Head of caudate nucleus (tissue), 42 donors: ENCODE results near the gene THG1L.
"Not testable (repeated sequence)": the region's sequence is repeated elsewhere in the genome, so short reads cannot be mapped to it uniquely, and the experiment has no call there.

Source experiments
- DNase-seq, 42 donors: peaks; one replicate each; pipeline versions ENCODE4 v3.0.0 to v3.0.0-alpha.2; 2020 to 2021; ENCODE audit warnings: mixed read lengths in 7 of 42
- intact Hi-C: fragments of 100-400 bp; cut with DNase I; formaldehyde crosslinking; loops from one replicate; pipeline ENCODE4 v1.15.0; 2022

Gene THG1L

GRCh38 chr5:157721159-157721558 lies 10.1 kb upstream of the THG1L start:
- DNase-seq, result no peak
- intact Hi-C loops, result no loop called here

- intact Hi-C loops, result not testable (repeated sequence)
These were observed 8.3 kb upstream of the THG1L start for GRCh38 chr5:157722895-157723294.

DNA sequence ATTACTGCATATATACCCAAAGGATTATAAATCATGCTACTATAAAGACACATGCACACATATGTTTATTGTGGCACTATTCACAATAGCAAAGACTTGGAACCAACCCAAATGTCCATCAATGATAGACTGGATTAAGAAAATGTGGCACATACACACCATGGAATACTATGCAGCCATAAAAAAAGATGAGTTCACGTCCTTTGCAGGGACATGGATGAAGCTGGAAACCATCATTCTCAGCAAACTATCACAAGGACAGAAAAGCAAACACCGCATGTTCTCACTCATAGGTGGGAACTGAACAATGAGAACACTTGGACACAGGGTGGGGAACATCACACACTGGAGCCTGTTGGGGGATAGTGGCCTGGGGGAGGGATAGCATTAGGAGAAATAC lies 4.6 kb upstream of the THG1L start:
- DNase-seq, intact Hi-C loops: not testable (repeated sequence)

More at GRCh38 chr5:157722895-157723294, 8.3 kb upstream of the THG1L start:
- DNase-seq, result not testable (repeated sequence)

DNA sequence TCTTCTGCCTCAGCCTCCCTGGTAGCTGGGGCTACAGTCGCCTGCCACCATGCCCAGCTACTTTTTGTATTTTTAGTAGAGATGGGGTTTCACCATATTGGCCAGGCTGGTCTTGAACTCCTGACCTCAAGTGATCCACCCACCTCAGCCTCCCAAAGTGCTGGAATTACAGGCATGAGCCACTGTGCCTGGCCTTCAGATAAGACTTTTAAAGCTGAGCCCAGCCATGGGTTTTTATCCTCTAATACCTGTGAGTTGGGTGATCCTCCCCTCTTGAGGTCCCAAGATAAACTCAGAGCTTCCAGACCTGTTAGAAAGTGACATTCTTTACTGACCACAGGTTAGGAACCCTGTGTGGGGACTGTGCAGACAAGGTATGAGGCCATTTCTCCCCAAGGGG lies 3.4 kb upstream of the THG1L start:
- intact Hi-C loops, DNase-seq: not testable (repeated sequence)

GRCh38 chr5:157729858-157730257 lies 1.4 kb upstream of the THG1L start:
- DNase-seq, result no peak

GRCh38 chr5:157730900-157731271 lies 334 bp upstream of the THG1L start:
- no peak for DNase-seq
- intact Hi-C loops, result no loop called here

More at GRCh38 chr5:157729858-157730257, 1.4 kb upstream of the THG1L start:
- intact Hi-C loops, result no loop called here

GRCh38 chr5:157732130-157732514 lies 902 bp downstream of the THG1L start:
- DNase-seq, result no peak
- intact Hi-C loops, result no loop called here

DNA sequence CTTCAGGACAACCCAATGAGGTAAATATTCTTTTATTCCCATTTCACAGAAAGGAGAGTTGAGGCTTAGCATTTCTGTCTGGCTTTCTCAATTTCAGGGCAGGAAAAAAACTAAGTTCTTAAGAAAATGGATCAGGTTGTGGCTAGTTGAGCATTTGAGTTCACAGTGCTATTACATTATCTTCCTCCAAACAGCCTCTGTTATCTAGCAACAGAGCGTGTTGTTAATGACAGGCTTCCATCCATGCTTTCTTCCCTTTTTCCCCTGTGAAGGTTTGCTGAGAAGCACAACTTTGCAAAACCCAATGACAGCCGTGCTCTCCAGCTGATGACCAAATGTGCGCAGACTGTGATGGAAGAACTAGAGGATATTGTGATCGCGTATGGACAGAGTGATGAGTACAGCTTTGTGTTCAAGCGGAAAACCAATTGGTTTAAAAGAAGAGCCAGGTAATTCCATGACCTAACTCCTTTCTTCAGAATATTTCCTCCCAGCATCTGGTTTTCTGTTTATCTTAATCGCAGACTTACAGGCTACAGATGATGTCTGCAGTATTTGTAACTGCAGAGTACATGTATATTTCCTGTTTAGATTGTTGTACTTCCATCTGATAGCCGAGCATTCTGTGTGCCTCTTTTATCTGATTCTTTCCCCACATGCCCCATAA lies 1.5 kb downstream of the THG1L start:
- intact Hi-C loops, result no loop called here
- DNase-seq, result no peak

DNA sequence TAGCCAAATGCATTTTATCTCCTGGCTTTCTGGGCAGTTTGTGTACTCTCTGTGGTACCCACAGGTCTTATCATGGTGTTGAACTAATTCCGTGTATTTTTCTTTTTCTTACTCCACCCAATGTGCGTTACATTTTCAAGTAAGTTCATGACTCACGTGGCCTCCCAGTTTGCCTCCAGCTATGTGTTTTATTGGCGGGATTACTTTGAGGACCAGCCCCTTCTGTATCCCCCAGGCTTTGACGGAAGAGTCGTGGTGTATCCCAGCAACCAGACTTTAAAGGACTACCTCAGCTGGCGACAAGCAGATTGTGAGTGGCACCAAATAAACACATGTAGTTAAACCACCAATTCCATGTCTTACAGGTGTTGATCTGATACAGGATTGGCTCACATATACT lies 3.2 kb downstream of the THG1L start:
- intact Hi-C loops, result no loop called here
- no peak for DNase-seq

DNA sequence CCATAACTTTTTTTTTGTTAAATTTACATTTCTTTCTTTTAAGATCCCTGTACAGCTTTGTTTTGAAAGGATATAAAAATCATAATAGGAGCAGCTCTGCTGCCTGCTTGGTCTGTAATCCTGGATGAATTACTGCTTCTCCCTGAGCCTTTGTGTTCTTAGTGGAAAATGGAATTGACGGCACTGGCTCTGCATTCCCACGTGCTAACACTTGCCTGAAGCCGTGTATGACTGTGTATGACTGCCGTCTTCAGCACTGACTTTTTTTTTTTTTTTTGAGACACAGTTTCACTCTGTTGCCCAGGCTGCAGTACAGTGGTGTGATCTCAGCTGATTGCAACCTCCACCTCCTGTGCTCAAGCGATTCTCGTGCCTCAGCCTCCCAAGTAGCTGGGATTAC lies 4.8 kb downstream of the THG1L start:
- no peak for DNase-seq
- intact Hi-C loops, result no loop called here

DNA sequence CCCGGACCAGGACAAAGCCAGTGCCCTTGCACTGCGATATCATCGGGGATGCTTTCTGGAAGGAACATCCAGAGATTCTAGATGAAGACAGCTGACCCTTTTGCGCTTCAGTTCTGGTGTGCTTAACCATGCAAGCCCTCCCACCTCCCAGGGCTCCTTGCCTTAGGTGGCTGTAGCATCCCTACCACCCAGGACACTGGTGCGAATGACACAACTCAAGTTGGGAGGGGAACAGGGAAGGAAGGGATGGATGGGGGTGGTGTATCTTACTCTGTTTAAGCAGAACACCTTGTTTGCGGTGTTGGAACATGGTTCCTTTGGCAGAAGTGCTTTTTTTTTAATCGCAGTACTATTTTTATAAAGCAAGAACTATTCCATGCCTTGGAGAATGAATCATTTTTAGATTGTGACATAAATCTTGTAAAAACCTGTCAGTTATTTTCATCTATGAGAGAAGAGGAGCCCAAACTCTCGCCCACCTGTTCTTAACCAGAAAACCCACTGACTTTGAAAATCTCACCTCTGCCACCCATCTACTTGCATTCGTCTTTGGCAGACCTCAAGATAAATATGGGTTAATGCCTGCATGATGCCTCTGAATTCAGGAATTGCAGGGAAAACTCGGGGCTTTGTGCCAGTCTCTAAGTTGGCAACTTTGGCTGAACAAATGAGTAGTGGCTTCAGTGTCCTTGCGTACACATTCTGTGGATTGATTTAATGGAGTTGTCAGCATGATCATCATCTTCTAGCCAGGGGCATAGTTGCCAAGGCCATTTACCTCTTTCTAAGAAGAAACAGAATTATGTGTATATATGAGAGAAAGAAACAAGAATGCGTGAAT lies 8.4 kb downstream of the THG1L start:
- intact Hi-C loops, result loop anchor here (10.0 kb wide), 1 partner anchor 485 kb away; no protein-coding TSS in a partner anchor
- peak in 13 of 42 donors; percentile 6 to 65 (median 36) for DNase-seq

DNA sequence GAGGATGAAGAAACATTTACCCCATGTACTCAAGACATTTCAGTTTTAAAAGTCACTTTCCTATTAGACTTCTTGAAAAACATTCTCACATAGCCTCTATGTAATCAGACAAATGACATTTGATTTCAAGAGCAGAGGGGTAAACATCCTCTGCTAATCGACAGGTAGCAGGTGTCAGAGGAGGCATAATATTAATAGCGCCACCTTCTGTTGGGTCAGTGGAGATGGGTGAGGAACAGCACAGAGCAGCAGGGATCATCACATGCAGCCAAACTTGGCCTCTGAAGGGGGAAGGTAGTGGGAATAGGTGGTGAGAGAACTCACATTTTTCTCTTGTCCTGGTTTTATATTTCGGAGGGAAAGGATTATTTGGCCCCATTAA lies 9.0 kb downstream of the THG1L start:
- DNase-seq, result no peak
- intact Hi-C loops, result loop anchor here (10.0 kb wide), 1 partner anchor 485 kb away; no protein-coding TSS in a partner anchor

GRCh38 chr5:157741131-157741530 lies 9.9 kb downstream of the THG1L start:
- intact Hi-C loops, result loop anchor here (10.0 kb wide), 1 partner anchor 486 kb away; no protein-coding TSS in a partner anchor
- no peak for DNase-seq

DNA sequence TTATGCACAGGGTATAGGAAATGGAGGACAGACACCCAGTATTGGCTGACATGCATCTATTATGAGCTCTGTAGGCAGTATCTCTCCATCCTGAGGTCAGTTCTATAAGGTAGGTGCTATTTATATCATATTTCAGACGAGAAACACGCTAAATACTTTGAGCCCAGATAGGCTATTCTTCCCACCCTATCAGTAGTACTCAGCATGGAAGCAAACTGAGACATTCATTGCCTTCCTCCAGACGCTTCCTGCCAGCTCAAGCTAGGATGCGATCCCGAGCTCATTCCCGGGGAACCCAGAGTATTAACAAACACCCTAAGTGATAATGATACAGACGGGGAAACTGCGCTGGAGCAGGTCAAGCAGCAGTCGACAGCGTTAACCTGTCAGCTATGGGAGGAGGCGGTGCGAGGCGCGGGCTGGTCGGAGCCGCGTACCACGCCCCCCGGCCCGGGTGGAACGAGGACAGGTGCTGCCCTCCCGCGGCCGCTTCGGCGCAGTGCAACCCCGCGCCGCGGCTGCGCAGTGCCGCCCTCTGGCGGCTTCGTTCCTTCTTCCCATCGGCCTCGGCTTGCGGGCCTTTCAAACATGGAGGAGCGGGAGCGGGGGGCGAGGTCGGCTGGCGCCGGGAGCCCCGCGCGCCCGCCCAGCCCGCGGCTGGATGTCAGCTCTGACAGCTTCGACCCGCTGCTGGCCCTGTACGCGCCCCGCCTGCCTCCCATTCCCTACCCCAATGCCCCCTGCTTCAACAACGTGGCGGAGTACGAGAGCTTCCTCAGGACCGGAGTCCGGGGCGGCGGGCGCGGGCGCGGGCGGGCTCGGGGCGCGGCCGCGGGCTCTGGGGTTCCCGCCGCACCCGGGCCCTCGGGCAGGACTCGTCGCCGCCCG lies 12.2 kb downstream of the THG1L start, which contains the start of gene LSM11:
TSS of gene LSM11 (plus strand) at position 550 of the 888 bp plus-strand sequence. CDS start at position 589, 39 bp downstream.
- intact Hi-C loops, result loop anchor here (10.0 kb wide), 1 partner anchor 489 kb away; no protein-coding TSS in a partner anchor
- DNase-seq, result peak; percentile 66 to 95 (median 88)

DNA sequence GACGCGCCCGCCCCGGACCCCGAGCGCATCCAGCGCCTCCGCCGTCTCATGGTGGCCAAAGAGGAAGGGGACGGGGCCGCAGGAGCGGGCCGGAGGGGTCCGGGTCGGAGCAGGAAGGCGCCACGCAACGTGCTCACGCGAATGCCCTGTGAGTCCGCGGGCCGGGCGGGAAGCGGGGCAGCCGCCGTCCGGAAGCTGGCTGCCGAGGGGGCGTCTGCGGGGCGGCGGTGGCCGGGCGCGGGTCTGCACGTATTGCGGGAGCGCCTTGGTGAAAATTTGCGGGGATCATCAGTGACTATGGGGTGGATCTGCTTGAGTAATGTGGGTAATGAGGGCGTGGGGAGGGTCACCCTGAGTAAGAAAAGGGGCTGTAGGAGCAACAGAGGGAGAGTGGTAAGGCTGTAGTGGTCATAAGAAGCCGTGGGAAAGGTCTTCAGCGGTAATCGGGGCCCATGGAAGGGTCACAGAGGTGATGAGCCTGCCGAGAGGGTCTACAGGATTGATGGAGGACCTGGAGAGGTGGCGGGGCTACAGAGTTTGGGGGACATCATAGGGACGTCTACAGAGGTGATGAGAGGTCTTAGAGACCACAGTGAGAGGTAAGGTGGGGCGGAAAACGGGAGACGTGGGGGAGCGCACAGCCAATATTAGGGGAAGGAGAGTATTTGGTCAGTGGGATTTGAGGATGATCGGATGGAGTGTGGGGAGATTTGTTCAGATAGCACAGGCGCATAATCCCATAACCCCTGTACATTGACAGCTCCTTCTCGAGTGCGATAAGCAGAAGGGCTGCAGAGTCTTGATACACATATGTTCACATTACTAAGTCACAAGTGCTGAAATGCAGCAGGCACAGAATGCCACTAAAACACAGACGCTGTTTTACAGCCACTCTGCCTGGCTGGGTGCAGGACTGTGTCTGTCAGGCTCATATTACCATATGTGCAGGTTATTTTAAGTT lies 13.1 kb downstream of the THG1L start:
- intact Hi-C loops, result loop anchor here (10.0 kb wide), 1 partner anchor 490 kb away; no protein-coding TSS in a partner anchor
- peak in 9 of 42 donors; percentile 9 to 47 (median 22) for DNase-seq

DNA sequence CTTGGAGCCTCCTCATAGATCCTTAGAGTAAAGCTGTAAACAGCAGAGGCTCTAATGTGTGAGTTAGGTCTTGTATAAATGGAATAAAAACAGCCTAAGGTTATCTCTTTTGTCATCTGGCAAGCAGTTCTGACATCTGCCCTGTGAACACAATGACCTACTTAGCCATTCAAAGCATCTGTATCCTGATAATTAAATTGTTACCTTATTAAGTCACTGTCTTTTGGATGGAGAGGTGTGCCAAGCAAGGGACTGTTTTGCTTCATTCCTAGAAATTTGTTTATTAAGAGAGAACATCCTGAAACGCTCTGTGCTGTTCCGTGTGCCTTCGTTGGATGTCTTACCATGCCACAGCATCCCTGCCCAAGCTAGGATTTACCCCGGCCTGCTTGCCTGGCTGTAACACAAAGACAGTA lies 13.8 kb downstream of the THG1L start:
- intact Hi-C loops, result loop anchor here (10.0 kb wide), 1 partner anchor 490 kb away; no protein-coding TSS in a partner anchor
- no peak for DNase-seq

DNA sequence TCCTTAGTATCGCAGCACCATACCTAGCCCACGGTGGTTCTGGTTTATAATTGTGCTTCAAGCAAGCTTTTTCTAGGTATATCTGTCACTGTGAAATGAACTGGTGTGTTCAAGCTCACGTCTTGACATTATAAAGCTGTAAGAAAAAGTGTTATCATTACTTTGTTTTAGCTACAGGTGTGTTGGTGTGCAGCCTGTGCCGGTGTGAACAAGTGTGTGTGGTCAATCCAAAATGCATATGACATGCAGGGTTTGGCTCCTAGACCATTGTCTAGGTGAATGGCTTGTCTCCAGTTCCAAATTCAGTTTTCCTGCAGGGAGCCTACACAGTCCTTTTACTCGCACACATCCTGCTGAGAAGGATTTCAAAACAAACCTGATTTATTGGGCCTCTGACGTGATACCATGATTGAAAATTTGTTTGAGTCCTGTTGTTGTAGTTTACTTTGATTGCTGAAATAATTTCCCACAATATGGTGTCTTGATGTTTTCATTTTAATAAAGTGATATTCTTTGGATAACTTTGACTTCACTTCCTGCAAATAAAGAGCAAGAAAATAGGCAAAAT lies 16.0 kb downstream of the THG1L start:
- intact Hi-C loops, result loop anchor here (10.0 kb wide), 1 partner anchor 492 kb away; no protein-coding TSS in a partner anchor
- no peak for DNase-seq
